AG09309 (cell line): ENCODE results near the gene PHKG2.
A peak's percentile ranks its signal among the peaks of the same experiment; 100 is the strongest.

Experiments
- DNase-seq: peaks from one replicate; pipeline ENCODE4 v3.0.0-alpha.2; 2010; ENCODE audit warnings: low read depth
- H3K4me3 ChIP-seq: 2 replicates; pipeline ENCODE4 v1.5.1; 2011; ENCODE audit warnings: mild to moderate bottlenecking, low read depth, low read length, moderate library complexity; ENCODE audit not compliant: control insufficient read depth
- TF ChIP-seq, protein P1 (sequence below): IDR thresholded peaks from 2 replicates; pipeline ENCODE4 v1.5.1; 2011; ENCODE audit warnings: mild to moderate bottlenecking, low read depth, low read length, inconsistent platforms; ENCODE audit not compliant: insufficient read depth, control insufficient read depth; ENCODE audit errors: missing control alignments

The PHKG2 gene

DNA sequence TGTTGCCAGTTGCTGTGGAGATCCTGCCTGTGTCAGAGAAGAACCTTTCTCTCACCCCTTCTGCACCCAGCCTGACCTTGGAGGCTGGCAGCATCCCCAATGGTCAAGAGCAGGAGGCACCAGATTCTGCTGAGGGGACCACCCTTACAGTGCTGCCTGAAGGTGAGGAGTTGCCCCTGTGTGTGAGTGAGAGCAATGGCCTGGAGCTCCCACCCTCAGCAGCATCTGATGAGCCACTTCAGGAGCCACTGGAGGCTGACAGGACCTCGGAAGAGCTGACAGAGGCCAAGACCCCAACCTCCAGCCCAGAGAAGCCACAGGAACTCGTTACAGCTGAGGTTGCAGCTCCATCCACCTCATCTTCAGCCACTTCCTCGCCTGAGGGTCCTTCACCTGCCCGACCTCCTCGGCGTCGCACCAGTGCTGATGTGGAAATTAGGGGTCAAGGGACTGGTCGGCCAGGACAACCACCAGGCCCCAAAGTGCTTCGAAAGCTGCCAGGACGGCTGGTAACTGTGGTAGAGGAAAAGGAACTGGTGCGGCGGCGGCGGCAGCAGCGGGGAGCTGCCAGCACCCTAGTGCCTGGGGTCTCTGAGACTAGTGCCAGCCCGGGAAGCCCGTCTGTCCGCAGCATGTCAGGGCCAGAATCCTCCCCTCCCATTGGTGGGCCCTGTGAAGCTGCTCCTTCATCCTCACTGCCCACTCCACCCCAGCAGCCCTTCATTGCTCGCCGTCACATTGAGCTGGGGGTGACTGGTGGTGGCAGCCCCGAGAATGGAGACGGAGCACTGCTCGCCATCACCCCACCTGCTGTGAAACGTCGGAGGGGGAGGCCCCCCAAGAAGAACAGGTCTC lies 10.2 kb upstream of the PHKG2 start:
- no peak overlapping the region for H3K4me3 ChIP-seq

DNA sequence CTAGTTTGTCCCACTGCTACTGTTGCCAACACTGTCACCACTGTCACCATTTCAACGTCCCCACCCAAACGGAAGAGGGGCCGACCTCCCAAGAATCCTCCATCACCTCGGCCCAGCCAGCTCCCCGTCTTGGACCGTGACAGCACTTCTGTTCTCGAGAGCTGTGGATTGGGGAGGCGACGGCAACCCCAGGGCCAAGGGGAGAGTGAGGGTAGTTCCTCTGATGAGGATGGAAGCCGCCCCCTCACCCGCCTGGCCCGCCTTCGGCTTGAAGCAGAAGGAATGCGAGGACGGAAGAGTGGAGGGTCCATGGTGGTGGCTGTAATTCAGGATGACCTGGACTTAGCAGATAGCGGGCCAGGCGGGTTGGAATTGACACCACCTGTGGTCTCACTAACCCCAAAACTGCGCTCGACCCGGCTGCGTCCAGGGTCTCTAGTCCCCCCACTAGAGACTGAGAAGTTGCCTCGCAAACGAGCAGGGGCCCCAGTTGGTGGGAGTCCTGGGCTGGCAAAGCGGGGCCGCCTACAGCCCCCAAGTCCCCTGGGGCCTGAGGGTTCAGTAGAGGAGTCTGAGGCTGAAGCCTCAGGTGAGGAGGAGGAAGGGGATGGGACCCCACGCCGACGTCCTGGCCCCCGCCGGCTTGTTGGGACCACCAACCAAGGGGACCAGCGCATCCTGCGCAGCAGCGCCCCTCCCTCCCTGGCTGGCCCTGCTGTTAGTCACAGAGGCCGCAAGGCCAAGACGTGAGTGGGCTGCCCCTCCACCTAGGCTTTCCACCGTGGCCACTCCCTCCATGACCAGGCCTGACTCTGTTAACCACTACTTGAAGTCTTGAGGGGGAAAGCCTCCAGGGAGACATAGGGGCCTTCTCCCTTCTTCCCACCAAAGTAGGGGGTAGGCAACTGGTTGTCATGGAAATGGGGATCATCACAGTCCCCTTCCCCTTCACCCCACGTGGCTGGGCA lies 9.0 kb upstream of the PHKG2 start:
- TF ChIP-seq, protein P1, sequence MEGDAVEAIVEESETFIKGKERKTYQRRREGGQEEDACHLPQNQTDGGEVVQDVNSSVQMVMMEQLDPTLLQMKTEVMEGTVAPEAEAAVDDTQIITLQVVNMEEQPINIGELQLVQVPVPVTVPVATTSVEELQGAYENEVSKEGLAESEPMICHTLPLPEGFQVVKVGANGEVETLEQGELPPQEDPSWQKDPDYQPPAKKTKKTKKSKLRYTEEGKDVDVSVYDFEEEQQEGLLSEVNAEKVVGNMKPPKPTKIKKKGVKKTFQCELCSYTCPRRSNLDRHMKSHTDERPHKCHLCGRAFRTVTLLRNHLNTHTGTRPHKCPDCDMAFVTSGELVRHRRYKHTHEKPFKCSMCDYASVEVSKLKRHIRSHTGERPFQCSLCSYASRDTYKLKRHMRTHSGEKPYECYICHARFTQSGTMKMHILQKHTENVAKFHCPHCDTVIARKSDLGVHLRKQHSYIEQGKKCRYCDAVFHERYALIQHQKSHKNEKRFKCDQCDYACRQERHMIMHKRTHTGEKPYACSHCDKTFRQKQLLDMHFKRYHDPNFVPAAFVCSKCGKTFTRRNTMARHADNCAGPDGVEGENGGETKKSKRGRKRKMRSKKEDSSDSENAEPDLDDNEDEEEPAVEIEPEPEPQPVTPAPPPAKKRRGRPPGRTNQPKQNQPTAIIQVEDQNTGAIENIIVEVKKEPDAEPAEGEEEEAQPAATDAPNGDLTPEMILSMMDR: no peak
- no peak for DNase-seq
- H3K4me3 ChIP-seq: no peak overlapping the region

More for the DNA sequence above, 10.2 kb upstream of the PHKG2 start:
- TF ChIP-seq, protein P1: no peak
- DNase-seq: no peak

DNA sequence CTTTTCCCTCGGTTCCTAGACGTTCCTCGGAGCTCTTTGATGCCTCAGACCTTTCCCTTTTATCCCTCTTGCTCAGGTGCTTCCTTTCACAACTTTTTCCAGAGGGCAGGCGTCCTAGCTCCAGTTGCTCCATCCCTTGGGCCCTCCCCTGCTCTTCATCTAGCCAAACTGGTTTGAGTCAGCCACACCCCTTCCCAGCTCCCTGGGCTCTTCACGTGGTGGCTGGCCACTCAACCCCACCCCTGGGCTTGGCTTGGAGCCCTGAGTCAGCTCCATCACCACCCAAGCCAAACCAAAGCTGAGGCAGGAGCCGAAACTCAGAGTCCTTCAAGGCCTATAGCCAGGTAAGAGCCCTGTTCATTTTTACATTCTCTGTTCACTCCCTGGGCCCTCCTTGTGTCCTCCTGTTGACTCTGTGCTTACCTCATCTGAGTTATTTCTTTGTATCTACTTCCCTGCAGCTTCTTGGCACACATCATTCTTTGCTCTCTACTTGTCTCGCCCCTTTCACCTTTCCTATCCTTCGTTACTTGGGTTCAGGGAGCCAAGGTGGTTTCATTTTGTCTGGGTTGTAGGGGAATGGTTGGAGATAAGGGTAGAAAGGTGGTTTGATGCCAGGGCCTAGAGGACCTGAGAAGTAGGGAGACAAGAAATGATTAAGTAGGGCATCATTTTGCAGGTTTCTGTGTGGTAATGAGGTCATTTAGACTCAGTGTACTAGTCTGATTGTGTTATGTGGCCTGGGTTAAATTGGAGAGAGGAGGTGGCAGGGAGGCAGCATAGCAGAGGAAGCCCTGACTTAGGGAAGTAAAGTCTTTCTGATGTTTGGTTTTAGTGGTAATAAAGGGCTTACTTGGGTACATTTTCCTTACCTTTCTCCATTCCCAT lies 7.6 kb upstream of the PHKG2 start:
- H3K4me3 ChIP-seq: no peak overlapping the region
- TF ChIP-seq, protein P1: no peak
- DNase-seq: peak; percentile 41

DNA sequence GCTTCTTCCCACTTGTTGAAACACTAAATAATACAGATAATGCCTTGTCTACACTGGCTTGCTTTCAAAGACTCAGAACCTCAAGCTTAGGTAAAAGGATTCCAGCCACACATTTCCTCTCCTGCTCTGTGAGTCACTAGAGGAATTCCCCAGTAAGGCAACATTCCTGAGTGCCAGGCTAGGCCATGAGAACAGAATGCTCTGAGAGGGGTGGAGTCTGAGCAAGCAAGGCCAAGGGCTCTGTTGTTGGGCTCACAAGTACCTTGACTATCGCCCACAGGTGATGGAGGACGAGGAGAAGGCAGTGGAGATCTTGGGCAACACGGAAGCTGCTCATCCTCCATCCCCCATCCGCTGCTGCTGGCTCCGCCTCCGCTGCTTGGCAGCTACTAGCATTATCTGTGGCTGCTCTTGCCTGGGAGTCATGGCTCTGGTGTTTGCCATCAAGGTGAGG lies 6.7 kb upstream of the PHKG2 start:
- DNase-seq: peak; percentile 37

DNA sequence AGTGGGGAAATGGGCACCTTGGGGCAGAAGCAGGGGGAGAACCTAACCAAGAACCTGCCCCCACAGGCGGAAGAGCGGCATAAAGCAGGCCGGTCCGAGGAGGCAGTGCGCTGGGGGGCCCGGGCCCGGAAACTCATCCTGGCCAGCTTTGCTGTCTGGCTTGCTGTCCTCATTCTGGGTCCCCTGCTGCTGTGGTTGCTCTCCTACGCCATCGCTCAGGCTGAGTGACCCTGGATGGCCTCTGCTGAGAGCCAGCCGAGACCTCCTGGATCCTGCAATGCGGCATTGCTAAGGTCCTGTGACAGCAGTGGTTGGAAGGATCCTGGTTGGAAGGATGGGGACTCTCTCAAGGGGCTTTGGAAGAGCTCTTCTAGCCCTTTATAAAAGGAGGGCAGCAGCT lies 4.5 kb upstream of the PHKG2 start:
- no peak overlapping the region for H3K4me3 ChIP-seq
- no peak for DNase-seq
- TF ChIP-seq, protein P1: no peak

More for the DNA sequence above, 6.7 kb upstream of the PHKG2 start:
- TF ChIP-seq, protein P1: no peak
- H3K4me3 ChIP-seq: no peak overlapping the region
